Inflammatory macrophage (primary cell): Measurements from ENCODE around the gene ADAMTS18.

ENCODE experiments used
- DNase-seq, 2 donors: peaks; one replicate each; pipeline ENCODE4 v3.0.0-alpha.2; 2020 to 2022

Gene ADAMTS18

GRCh38 chr16:77327717-77328116 lies 107.1 kb downstream of the ADAMTS18 start:
- no peak for DNase-seq

- no peak for DNase-seq
These were observed 110.1 kb downstream of the ADAMTS18 start for GRCh38 chr16:77324729-77325128.

DNA sequence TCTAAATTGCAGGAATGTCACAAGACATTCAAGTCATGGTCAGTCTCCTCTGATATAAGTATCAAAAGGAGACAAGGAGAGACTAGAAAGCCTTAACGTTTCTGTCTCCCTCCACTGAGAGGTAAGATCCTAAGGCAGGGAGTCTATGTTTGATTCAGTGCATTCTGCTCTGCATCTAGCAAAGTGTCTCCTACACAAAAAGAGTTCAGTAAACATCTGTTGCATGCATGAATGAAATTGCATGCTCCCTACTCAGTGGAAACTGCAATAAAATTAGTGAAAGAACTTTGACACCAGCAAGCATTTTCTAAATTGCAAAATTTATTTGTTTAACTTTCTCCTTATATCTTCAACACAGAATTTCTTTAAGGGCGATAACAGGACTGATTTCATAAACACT lies 111.1 kb downstream of the ADAMTS18 start:
- DNase-seq: no peak

- DNase-seq: no peak
These were observed 112.1 kb downstream of the ADAMTS18 start for GRCh38 chr16:77322757-77323156.

- DNase-seq: no peak
These were observed 117.8 kb downstream of the ADAMTS18 start for GRCh38 chr16:77317059-77317458.

DNA sequence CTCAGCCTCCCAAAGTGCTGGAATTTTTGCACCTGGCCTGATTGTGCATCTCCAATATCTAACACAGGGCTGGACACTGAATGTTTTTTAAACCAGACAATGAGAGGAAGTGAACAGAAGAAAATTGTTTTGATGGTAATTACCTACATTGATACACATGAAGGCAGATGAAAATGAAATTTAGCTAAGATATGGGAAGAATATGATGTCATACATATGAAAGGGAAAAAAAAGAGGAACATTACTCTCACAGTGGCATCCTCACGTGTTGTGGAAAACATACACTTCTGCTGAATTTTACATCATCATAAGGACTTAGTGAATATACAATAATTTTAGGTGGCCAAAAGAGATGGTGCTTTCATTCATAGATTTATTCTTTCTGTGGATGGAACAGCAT lies 124.0 kb downstream of the ADAMTS18 start:
- DNase-seq: no peak

GRCh38 chr16:77308163-77308561 lies 126.7 kb downstream of the ADAMTS18 start:
- no peak for DNase-seq

DNA sequence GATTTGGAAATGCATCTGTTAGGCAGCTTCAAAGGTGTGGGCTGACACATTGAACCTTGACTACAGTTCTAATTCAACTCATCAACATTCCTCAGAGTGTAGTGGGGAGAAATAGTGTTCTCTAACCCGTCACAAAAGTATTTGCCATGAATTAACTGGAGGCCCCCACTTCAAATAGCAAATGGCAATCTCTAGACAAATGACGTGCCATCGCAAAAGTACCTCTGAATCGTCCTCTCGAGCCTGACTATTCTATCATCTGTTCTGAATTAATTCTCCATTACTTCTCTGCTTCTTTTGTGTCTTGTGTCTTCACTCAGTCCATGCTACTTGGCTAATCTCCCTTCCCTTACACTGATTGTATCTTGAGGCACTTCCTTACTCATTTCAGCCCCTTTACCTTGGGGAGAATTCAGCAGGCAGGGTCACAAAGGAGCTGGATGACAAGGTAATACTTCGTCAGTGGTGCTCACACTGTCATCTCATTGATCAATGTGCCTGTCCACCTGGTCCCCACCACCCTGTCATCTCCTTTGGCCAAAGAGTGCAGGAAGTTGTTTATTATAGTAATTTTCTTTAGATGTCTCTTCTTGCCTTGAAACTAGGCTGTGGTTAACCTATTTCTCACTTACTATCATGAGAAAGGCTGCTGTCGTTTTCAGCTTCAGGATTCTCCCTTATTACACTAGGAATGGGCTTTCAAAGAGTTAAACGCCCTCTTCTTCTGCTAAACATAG lies 127.2 kb downstream of the ADAMTS18 start:
- no peak for DNase-seq

DNA sequence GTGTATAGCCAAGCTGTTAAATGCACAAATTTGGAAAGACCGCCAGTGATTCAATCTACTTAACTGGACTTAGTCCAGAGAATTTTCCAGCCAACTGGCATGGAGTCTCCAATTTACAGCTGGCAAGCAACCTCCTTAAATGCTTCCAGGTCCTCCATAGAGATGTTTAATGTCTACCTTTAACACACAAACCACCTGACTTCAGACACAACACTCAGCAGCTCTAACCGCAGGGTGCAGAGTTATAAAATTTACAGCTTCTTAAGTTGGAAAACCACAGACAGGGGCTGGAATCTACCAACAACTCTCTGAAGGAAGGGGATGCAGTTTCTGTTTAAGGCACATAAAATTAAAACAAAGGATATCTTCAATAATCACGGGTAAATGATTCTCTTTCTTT lies 128.8 kb downstream of the ADAMTS18 start:
- DNase-seq: no peak

DNA sequence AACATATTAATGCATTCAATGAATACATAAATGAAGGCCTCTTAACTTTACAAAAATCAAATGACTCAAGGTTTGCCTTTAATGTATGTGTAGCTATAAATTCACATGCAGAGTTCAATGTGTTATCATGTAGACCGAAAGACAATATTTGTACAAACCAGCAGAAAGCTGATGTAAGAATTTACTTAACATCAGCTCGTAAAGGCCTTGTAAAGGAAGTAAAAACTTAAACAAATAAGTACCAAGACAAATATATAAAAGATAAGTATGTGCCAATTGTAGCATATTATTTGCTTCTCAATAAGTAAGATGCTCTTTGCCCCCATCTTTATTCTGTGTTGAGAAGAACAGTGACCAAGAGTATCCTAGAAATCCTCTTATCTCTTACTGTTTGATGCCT lies 130.0 kb downstream of the ADAMTS18 start:
- DNase-seq: no peak

- no peak for DNase-seq
These were observed 130.7 kb downstream of the ADAMTS18 start for GRCh38 chr16:77304134-77304533.

GRCh38 chr16:77302674-77303073 lies 132.2 kb downstream of the ADAMTS18 start:
- no peak for DNase-seq

DNA sequence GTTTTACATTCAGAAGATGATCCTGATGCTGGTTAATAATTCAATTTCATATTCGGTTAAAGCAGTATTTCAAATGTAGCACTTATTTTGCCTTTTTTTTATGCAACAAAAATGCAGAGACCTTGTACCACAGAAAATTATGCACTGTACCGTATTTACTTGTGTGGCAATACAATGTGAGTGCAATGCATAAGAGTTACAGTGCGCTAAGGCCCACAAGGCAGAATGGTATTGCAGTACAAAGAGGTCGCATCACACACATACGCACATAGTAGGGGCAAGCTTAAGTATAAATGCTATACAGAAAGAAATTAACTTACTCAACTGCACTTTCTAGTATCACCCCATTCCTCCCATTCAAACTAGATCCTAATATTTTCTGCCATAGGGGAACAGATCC lies 132.6 kb downstream of the ADAMTS18 start:
- DNase-seq: no peak

DNA sequence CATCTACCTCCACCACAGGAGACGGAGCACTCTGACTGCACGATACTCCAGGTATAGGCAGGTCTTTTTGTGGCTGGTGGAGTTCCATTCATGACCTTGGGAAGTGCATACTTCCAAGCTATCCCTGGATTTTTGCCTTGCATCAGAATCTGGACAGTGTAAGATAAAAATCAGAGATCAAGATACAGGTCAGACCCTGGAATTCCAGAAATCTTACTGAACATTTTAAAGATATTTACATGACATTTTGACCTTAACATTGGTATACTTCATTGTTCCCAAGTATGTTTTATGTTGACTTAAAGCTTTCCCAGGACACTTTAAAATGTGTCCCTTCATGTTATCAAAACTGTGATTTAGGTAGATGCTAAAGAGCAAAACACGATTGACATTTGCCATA lies 134.6 kb downstream of the ADAMTS18 start:
- no peak for DNase-seq

DNA sequence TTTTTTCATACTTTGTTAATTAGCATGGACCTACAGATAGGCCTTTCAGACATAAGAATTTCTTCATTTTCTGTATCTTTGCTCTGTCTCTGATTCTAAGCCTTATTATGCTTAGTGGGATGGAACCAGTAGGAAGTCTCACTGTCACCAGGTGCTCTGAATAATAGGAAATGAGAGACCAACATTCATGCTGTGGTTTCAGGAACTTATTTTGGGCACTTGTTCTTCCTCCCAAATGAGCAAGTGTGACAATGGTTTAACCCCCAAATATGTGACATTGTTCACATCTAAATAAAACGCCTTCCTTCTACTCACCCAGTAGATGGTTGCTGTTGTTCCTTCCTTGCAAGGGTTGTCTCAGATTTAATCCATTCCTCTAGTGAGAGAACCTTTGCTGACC lies 135.4 kb downstream of the ADAMTS18 start:
- no peak for DNase-seq

DNA sequence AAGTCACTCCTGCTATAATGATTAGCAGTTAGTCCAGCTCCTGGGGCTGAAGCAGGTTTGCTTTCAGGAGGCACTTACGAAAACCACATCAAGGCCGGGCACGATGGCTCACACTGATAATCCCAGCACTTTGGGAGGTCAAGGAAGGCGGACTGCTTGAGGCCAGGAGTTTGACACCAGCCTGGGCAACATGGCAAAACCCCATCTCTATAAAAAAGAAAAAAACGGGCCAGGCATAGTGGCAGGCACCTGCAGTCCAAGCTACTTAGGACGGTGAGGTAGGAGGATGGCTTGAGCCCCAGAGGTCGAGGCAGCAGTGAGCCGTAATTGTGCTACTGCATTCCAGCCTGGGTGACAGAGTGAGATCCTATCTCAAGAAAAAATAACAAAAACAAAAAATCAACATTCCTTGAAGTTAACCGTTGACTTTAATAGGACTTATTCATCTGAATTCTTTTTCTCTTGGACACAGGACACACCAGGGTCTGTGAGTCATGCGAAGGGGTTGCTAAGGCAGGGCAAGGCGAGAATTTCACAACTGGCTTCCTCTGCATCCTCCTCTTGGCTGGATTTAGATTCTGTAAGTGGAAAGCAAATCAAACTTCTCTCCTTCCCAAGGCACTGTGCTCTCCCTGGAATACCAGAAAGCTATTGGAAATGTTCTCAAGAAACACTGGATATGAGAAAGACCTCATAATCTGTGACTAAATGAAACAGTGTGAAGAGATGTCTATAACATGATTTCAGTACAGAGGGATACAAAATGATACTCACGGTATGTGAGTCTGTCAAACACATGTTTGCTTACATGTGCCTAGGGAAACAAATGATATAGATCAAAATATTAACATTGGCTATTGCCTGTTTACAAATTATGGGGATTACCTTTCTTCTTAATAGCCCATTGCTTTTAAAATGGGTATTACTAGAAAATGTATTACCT lies 136.1 kb downstream of the ADAMTS18 start:
- DNase-seq: no peak

GRCh38 chr16:77297996-77298395 lies 136.8 kb downstream of the ADAMTS18 start:
- DNase-seq: no peak

- DNase-seq: no peak
These were observed 138.9 kb downstream of the ADAMTS18 start for GRCh38 chr16:77295896-77296295.

DNA sequence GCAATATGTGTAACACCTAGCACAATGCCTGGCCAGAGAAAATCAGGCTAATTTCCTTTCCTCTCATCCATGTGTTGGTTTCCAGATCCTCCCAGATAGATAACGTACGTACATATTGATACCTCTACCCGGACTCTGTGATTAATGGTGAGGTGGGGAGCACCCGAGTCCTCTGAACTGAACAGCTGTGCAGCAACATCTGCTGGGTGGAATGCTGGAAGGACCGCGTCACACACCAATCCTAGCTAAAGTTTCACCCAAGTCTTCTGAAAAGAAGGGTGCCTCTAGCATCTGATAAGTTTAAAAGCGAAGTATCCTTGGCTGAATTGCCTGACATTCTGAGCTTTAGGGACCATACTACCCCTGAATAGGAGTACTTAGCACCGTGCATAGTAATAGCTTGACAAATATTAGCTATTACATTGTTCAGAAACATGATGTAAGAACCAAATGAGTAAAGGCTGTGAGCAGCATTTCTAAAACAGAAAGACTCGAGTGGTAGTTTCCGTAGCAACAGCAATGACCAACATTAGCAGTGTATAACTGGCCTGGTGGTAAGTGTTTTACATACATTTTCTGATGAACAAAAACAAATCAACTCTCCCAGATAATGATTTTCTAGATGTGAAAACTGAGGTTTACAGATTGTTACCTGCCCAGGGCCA lies 144.3 kb downstream of the ADAMTS18 start:
- no peak for DNase-seq

- DNase-seq: no peak
These were observed 145.5 kb downstream of the ADAMTS18 start for GRCh38 chr16:77289331-77289809.

DNA sequence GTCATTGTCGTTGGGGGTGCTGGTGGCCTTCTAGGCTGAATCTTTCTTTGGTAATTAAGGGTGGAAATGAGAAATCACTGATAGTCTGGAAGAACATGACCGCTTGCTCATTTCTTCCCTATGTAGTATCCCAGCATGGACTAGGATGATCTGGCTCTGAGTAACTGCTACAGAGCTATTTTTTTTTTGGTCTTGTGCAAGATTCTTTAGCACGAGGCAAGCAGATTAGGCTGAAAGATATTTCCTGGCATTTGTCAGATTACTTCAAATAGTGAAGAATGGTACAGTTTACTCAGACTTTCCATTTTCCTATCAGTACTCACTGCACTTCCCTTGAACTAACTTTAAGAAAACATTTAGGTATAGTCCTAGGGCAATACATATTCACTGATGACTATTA lies 146.6 kb downstream of the ADAMTS18 start:
- no peak for DNase-seq

GRCh38 chr16:77285676-77286075 lies 149.2 kb downstream of the ADAMTS18 start:
- no peak for DNase-seq

GRCh38 chr16:77282345-77282744 lies 152.5 kb downstream of the ADAMTS18 start:
- no peak for DNase-seq
